DOHH2 (cell line): Measurements from ENCODE around the gene TXN.

Experiments used
- EZH2phosphoT487 ChIP-seq: fragments of 200-600 bp; sonication (generic); IDR thresholded peaks from 2 replicates; pipeline ENCODE4 v1.6.1; 2017; ENCODE audit warnings: borderline replicate concordance, mild to moderate bottlenecking, antibody characterized with exemption, low read length, moderate library complexity, mixed read lengths
- TF ChIP-seq, protein P1 (sequence below): fragments of 200-600 bp; sonication (generic); IDR thresholded peaks from one replicate; pipeline ENCODE4 v1.5.1; 2014; ENCODE audit warnings: antibody characterized with exemption, mild to moderate bottlenecking, low read depth, low read length; ENCODE audit not compliant: poor library complexity, severe bottlenecking

- TF ChIP-seq, protein P1, sequence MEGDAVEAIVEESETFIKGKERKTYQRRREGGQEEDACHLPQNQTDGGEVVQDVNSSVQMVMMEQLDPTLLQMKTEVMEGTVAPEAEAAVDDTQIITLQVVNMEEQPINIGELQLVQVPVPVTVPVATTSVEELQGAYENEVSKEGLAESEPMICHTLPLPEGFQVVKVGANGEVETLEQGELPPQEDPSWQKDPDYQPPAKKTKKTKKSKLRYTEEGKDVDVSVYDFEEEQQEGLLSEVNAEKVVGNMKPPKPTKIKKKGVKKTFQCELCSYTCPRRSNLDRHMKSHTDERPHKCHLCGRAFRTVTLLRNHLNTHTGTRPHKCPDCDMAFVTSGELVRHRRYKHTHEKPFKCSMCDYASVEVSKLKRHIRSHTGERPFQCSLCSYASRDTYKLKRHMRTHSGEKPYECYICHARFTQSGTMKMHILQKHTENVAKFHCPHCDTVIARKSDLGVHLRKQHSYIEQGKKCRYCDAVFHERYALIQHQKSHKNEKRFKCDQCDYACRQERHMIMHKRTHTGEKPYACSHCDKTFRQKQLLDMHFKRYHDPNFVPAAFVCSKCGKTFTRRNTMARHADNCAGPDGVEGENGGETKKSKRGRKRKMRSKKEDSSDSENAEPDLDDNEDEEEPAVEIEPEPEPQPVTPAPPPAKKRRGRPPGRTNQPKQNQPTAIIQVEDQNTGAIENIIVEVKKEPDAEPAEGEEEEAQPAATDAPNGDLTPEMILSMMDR = no peak
- TF ChIP-seq EZH2phosphoT487 = no peak
Observed at GRCh38 chr9:110261632-110262031, 5.3 kb upstream of the TXN start.
